ENCODE measurements around the gene GUCY2C.
"Not testable (repeated sequence)": the region's sequence is repeated elsewhere in the genome, so short reads cannot be mapped to it uniquely, and the experiment has no call there.

The GUCY2C gene

DNA sequence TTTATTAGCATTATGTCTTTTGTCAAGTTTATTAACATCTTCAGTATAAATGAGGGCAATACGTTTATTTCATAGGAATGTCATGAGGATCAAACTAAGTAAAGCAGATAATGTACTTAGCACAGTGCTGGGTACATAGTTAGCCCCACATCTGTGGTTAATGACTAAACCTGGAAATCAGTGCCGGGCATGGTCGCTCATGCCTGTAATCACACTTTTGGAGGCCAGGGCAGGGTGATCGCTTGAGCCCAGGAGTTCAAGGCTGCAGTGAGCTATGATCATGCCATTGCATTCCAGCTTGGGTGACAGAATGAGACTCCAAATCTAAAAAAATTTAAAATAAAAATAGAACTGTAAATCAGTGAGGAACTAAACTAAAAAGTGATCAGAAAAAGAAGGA, 44.8 kb upstream of the GUCY2C start:
- H3F3A ChIP-seq (ENCODE audit: insufficient read depth) = no peaks in the 10 kb centered on the region
- H4K20me1 ChIP-seq (ENCODE audit: low read depth, low read length) = no peaks in the 10 kb centered on the region
- H3K79me2 ChIP-seq (ENCODE audit: insufficient read depth, low read length) = no peaks in the 10 kb centered on the region
- H3K4me3 ChIP-seq (ENCODE audit: insufficient read depth, low read length, poor library complexity, severe bottlenecking) = no peak overlapping the region
- H3K9me3 ChIP-seq (ENCODE audit: insufficient read depth, low read length) = no peaks in the 10 kb centered on the region
- no peak overlapping the region for H3K27ac ChIP-seq (ENCODE audit: low read depth, low read length)
- no peaks in the 10 kb centered on the region for H3K36me3 ChIP-seq (ENCODE audit: low read length)
- no peak for TF ChIP-seq EZH2phosphoT487 (conservative IDR thresholded peaks at IDR 0.05; ENCODE audit: low read length)
- TF ChIP-seq, protein P1, sequence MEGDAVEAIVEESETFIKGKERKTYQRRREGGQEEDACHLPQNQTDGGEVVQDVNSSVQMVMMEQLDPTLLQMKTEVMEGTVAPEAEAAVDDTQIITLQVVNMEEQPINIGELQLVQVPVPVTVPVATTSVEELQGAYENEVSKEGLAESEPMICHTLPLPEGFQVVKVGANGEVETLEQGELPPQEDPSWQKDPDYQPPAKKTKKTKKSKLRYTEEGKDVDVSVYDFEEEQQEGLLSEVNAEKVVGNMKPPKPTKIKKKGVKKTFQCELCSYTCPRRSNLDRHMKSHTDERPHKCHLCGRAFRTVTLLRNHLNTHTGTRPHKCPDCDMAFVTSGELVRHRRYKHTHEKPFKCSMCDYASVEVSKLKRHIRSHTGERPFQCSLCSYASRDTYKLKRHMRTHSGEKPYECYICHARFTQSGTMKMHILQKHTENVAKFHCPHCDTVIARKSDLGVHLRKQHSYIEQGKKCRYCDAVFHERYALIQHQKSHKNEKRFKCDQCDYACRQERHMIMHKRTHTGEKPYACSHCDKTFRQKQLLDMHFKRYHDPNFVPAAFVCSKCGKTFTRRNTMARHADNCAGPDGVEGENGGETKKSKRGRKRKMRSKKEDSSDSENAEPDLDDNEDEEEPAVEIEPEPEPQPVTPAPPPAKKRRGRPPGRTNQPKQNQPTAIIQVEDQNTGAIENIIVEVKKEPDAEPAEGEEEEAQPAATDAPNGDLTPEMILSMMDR (IDR thresholded peaks at IDR 0.05; ENCODE audit: insufficient read depth, low read length, poor library complexity, severe bottlenecking) = no peak
- H3K9ac ChIP-seq (ENCODE audit: low read length) = no peak overlapping the region
- no peak overlapping the region for H3K4me2 ChIP-seq (ENCODE audit: low read depth, low read length, poor library complexity, severe bottlenecking)
- H3K27me3 ChIP-seq (ENCODE audit: low read length) = no peaks in the 10 kb centered on the region
- no peaks in the 10 kb centered on the region for H3K9me2 ChIP-seq (replicated peaks; ENCODE audit: insufficient read depth, low read length)
- H2AFZ ChIP-seq (ENCODE audit: low read depth, low read length, severe bottlenecking) = no peak overlapping the region

DNA sequence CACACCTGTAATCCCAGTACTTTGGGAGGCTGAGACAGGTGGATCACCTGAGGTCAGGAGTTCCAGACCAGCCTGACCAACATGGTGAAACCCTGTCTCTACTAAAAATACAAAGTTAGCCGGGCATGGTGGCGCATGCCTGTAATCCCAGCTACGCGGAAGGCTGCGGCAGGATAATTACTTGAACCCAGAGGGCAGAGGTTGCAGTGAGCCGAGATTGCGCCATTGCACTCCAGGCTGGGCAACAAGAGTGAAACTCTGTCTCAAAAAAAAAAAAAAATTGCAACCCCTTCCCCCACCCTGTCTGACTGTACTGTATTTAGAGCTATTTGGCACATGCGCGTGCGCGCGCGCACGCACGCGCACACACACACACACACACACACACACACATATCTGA, 40.0 kb upstream of the GUCY2C start:
- H3K36me3 ChIP-seq (ENCODE audit: low read length); H3K27me3 ChIP-seq (ENCODE audit: low read length); H3K4me2 ChIP-seq (ENCODE audit: low read depth, low read length, poor library complexity, severe bottlenecking); H3K9me2 ChIP-seq (replicated peaks; ENCODE audit: insufficient read depth, low read length); H3K9ac ChIP-seq (ENCODE audit: low read length); H3K9me3 ChIP-seq (ENCODE audit: insufficient read depth, low read length); H3F3A ChIP-seq (ENCODE audit: insufficient read depth); H4K20me1 ChIP-seq (ENCODE audit: low read depth, low read length); H2AFZ ChIP-seq (ENCODE audit: low read depth, low read length, severe bottlenecking); H3K79me2 ChIP-seq (ENCODE audit: insufficient read depth, low read length); H3K4me3 ChIP-seq (ENCODE audit: insufficient read depth, low read length, poor library complexity, severe bottlenecking); H3K27ac ChIP-seq (ENCODE audit: low read depth, low read length): not testable (repeated sequence)

DNA sequence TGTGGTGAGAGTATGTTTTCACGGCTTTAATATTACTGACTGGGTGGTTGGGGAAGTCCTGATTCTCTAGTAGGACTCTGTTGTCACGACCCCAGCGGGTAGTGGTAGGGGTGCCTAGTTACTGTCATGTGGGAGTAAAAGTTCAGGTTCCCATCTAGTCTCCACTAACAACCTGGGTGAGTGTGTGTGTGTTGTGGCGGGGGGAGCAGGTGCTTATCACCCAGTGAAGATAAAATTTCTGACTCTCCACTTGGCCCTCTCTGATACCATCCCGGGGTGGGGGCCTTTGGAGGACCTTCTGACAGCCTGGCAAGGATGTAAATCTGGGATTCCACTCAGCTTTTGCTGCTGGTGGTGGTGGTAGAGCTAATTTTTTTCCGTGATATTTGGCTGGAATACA, 35.4 kb upstream of the GUCY2C start:
- Histone ChIP-seq H3K36me3 (ENCODE audit: low read length) (no peaks in the 10 kb centered on the region), H3K9me3 (ENCODE audit: insufficient read depth, low read length) (no peaks in the 10 kb centered on the region), H3K79me2 (ENCODE audit: insufficient read depth, low read length) (no peaks in the 10 kb centered on the region), H4K20me1 (ENCODE audit: low read depth, low read length) (no peaks in the 10 kb centered on the region), H3F3A (ENCODE audit: insufficient read depth) (no peaks in the 10 kb centered on the region), H3K27me3 (ENCODE audit: low read length) (no peaks in the 10 kb centered on the region), H2AFZ (ENCODE audit: low read depth, low read length, severe bottlenecking) (no peak overlapping the region), H3K4me2 (ENCODE audit: low read depth, low read length, poor library complexity, severe bottlenecking) (no peak overlapping the region), H3K27ac (ENCODE audit: low read depth, low read length) (no peak overlapping the region), H3K9me2 (replicated peaks; ENCODE audit: insufficient read depth, low read length) (no peaks in the 10 kb centered on the region), H3K9ac (ENCODE audit: low read length) (no peak overlapping the region), H3K4me3 (ENCODE audit: insufficient read depth, low read length, poor library complexity, severe bottlenecking) (no peak overlapping the region)
- TF ChIP-seq, protein P1 (IDR thresholded peaks at IDR 0.05; ENCODE audit: insufficient read depth, low read length, poor library complexity, severe bottlenecking) = no peak
- TF ChIP-seq EZH2phosphoT487 (conservative IDR thresholded peaks at IDR 0.05; ENCODE audit: low read length) = no peak

DNA sequence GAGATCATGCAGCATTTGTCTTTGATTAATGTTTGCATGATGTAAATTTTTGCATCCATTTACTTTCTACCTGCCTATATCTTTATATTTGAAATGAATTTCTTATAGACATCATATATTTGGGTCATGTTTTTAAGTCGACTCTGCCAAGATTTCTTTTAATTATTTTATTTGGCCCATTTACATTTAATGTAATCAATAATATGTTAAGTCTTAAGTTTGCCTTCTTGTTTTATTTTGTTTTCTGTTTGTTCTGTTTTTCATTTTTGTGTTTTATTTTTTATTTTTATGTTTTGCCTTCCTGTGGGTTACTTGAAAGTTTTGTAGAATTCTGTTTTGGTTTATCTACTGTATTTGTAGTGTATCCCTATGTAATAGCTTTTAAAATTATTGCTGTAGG, 33.2 kb upstream of the GUCY2C start:
- H3K4me2 ChIP-seq (ENCODE audit: low read depth, low read length, poor library complexity, severe bottlenecking) = no peak overlapping the region
- H3K27me3 ChIP-seq (ENCODE audit: low read length) = no peaks in the 10 kb centered on the region
- TF ChIP-seq EZH2phosphoT487 (conservative IDR thresholded peaks at IDR 0.05; ENCODE audit: low read length) = no peak
- TF ChIP-seq, protein P1 (IDR thresholded peaks at IDR 0.05; ENCODE audit: insufficient read depth, low read length, poor library complexity, severe bottlenecking) = no peak

More for the DNA sequence above, 33.2 kb upstream of the GUCY2C start:
- no peaks in the 10 kb centered on the region for H3K36me3 ChIP-seq (ENCODE audit: low read length)
- no peaks in the 10 kb centered on the region for H3K9me2 ChIP-seq (replicated peaks; ENCODE audit: insufficient read depth, low read length)
- no peaks in the 10 kb centered on the region for H3K9me3 ChIP-seq (ENCODE audit: insufficient read depth, low read length)
- H4K20me1 ChIP-seq (ENCODE audit: low read depth, low read length) = no peaks in the 10 kb centered on the region
- no peak overlapping the region for H3K4me3 ChIP-seq (ENCODE audit: insufficient read depth, low read length, poor library complexity, severe bottlenecking)
- H2AFZ ChIP-seq (ENCODE audit: low read depth, low read length, severe bottlenecking) = no peak overlapping the region
- H3F3A ChIP-seq (ENCODE audit: insufficient read depth) = no peaks in the 10 kb centered on the region
- no peak overlapping the region for H3K27ac ChIP-seq (ENCODE audit: low read depth, low read length)
- no peaks in the 10 kb centered on the region for H3K79me2 ChIP-seq (ENCODE audit: insufficient read depth, low read length)
- no peak overlapping the region for H3K9ac ChIP-seq (ENCODE audit: low read length)

All from SU-DHL-6 (cell line).